ENCODE results near the gene CD14.

DNA sequence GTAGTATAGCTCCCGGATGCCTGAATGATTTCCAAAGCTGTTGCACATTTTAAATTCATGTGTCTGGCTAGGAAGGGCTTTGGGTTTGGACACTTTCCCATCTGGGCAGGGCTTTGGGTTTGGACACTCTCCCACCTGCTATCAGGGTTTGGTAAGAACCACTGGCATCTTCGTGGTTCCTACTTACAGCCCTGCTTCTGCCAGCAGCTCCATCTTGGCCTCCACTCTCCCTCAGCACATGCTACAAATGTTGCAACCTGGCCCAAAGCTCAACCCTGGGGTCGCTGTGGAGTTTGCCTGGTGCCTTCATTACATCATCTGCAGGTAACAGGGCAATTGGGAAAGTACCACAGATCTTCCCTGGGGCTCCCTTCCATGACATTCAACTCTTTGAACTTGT, 9.7 kb upstream of the CD14 start:
- TF ChIP-seq POLR2AphosphoS5 (IDR thresholded peaks at IDR 0.05; ENCODE audit: borderline replicate concordance, low read depth, low read length): no peak
- no peak for TF ChIP-seq EZH2 (IDR thresholded peaks at IDR 0.05)
- no peak for TF ChIP-seq FOXP2 (optimal IDR thresholded peaks at IDR 0.05; ENCODE audit: control extremely low read depth, extremely low read length, insufficient read depth)

Data from SK-N-MC (cell line).